Vagina (tissue), 2 donors: ENCODE results near the gene TNS2.
A peak's percentile ranks its signal among the peaks of the same experiment; 100 is the strongest.

Experiments
- POLR2A ChIP-seq, 2 donors: fragments of 450-650 bp; IDR thresholded peaks; one replicate each; pipeline ENCODE4 v1.6.1; 2017; ENCODE audit warnings: antibody characterized with exemption in 2 of 2, mild to moderate bottlenecking in 2 of 2, moderate library complexity in 2 of 2
- TF ChIP-seq, protein P1 (sequence below), 3 experiments: fragments of 450-650 bp in 2 of 3; fragments of 200-600 bp in 1 of 3; sonication (generic) in 1 of 3; IDR thresholded peaks; one replicate each; pipeline ENCODE4 v1.5.1; 2017 to 2019; ENCODE audit warnings: antibody characterized with exemption in 3 of 3, mild to moderate bottlenecking in 2 of 3, moderate library complexity in 2 of 3

DNA sequence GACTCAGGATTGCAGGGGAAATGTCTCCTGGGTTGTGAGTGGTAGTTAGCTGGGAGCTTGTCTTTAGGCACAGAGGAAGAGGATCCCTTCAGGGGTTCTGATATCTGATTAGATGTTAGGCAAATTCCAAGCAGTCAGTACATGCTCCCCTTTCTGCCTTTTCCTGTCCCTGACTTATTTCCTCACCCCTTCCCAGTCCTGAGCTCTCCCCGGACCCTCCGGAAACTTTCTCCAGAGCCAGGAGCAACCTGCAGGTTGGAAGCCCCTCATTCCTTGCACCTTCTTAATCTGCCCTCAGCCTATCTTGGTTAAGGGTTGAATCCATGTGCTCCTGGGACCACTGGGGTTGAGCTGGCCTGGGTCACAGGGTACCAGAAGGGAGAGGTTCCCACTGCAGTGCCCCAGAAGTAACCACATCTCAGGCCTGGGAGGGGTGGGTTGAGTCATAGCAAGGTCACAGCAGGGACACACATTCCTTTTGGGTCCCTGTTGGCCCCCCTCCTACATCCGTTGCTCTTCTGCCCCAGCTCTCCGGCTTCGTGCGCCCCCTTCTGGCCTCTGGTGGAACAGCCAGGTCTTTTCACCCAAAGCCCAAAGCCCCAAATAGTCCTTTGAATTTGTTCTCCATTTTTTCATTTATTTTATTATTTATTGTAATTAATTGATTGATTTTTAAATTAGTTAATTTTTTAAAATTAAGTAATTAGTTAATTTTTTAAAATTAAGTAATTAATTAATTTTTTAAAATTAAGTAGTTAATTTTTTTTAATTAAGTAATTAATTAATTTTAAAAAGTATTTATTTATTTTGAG lies 49.4 kb downstream of the TNS2 start:
- TF ChIP-seq, protein P1, sequence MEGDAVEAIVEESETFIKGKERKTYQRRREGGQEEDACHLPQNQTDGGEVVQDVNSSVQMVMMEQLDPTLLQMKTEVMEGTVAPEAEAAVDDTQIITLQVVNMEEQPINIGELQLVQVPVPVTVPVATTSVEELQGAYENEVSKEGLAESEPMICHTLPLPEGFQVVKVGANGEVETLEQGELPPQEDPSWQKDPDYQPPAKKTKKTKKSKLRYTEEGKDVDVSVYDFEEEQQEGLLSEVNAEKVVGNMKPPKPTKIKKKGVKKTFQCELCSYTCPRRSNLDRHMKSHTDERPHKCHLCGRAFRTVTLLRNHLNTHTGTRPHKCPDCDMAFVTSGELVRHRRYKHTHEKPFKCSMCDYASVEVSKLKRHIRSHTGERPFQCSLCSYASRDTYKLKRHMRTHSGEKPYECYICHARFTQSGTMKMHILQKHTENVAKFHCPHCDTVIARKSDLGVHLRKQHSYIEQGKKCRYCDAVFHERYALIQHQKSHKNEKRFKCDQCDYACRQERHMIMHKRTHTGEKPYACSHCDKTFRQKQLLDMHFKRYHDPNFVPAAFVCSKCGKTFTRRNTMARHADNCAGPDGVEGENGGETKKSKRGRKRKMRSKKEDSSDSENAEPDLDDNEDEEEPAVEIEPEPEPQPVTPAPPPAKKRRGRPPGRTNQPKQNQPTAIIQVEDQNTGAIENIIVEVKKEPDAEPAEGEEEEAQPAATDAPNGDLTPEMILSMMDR (IDR thresholded peaks at IDR 0.05): peak; percentile 91 to 99 (median 99)
- TF ChIP-seq POLR2A (IDR thresholded peaks at IDR 0.05): peak in 1 of 2 donors; percentile 37
